Measurements from ENCODE around the gene GRIK1. TPM values are rescaled to one million over a fixed set of nuclear protein-coding genes. Genes with fewer than 3 reads are reported as not detected.

Gene GRIK1
- total RNA-seq, 2 experiments from 2014 or later = not detected

DNA sequence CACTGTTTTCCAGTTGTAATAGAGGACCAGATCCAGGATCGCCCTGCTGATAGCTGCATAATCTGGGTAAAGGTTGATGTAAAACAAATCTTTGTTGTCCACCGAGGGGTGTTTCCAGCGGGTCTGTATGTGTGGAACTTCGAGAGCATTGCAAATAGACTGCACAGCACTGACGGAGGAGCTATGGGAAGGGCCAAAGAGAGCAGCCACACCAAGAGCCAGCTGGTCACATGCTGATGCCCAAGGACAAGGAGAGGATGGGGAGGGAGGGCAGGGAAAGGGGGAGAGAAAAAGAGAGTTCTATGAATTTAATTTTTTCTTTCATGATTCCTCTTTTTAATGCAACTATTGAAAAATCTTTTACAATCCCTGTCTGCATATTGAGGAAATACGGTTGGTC lies 250.0 kb downstream of the GRIK1 start:
- ChIA-PET POLR2A (no interaction called here), CTCF (interaction anchor here (1.2 kb wide), 1 partner anchor 8 kb away, joined by 3 read pairs; no protein-coding TSS in a partner anchor)
- intact Hi-C loops (cut with micrococcal nuclease) = no loop called here
- ATAC-seq = no peak
- TF ChIP-seq, protein P1, sequence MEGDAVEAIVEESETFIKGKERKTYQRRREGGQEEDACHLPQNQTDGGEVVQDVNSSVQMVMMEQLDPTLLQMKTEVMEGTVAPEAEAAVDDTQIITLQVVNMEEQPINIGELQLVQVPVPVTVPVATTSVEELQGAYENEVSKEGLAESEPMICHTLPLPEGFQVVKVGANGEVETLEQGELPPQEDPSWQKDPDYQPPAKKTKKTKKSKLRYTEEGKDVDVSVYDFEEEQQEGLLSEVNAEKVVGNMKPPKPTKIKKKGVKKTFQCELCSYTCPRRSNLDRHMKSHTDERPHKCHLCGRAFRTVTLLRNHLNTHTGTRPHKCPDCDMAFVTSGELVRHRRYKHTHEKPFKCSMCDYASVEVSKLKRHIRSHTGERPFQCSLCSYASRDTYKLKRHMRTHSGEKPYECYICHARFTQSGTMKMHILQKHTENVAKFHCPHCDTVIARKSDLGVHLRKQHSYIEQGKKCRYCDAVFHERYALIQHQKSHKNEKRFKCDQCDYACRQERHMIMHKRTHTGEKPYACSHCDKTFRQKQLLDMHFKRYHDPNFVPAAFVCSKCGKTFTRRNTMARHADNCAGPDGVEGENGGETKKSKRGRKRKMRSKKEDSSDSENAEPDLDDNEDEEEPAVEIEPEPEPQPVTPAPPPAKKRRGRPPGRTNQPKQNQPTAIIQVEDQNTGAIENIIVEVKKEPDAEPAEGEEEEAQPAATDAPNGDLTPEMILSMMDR (IDR thresholded peaks at IDR 0.05) = no peak
- no peak for DNase-seq
- no peak overlapping the region for H3K27ac Mint-ChIP-seq
- peaks cover 9% of the 10 kb centered on the region for H3K27me3 Mint-ChIP-seq
- peaks cover 2% of the 10 kb centered on the region for H3K4me1 Mint-ChIP-seq (ENCODE audit: low read depth)
- H3K9me3 Mint-ChIP-seq = no peaks in the 10 kb centered on the region
- H3K36me3 Mint-ChIP-seq (ENCODE audit: low read depth) = no peaks in the 10 kb centered on the region
- H3K4me3 Mint-ChIP-seq = no peak overlapping the region

DNA sequence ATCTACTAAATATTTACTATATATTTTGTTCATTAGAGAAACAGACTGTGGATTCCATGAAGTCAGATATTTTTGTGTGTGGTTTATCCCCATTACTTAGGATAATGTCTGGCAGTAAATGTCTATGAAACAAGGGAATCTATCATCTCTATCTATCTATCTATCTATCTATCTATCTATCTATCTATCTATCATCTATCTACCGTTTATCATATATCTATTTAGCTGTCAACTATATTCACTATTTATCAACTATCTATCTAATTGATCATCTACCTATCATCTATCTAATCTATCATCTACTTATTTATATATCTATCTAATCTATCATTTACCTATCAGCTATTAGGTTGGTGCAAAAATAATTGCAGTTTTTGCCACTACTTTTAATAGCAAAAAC lies 255.7 kb downstream of the GRIK1 start:
- Mint-ChIP-seq H3K4me1 (ENCODE audit: low read depth) (no peaks in the 10 kb centered on the region), H3K9me3 (no peaks in the 10 kb centered on the region), H3K36me3 (ENCODE audit: low read depth) (no peaks in the 10 kb centered on the region), H3K27ac (no peak overlapping the region), H3K4me3 (no peak overlapping the region), H3K27me3 (peaks cover 6% of the 10 kb centered on the region)
- DNase-seq (no peak), ATAC-seq (no peak)
- ChIA-PET POLR2A (no interaction called here), CTCF (no interaction called here)
- TF ChIP-seq, protein P1 (IDR thresholded peaks at IDR 0.05) = no peak
- intact Hi-C loops (cut with micrococcal nuclease) = no loop called here

DNA sequence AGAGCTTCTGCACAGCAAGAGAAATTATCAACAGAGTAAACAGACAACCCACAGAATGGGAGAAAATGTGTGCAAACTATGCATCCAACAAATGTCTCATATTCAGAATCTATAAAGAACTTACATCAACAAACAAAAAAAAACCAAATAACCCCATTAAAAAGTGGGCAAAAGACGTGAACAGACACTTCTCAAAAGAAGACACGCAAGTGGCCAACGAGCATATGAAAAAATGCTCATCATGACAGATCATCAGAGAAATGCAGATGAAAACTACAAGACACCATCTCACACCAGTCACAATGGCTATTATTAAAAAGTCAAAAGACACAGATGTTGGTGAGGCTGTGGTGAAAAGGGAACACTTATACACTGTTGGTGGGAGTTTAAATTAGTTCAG lies 257.0 kb downstream of the GRIK1 start:
- H3K9me3 Mint-ChIP-seq = no peaks in the 10 kb centered on the region
- no peak for DNase-seq
- TF ChIP-seq, protein P1 (IDR thresholded peaks at IDR 0.05) = no peak
- no peaks in the 10 kb centered on the region for H3K27me3 Mint-ChIP-seq
- no peak for ATAC-seq
- intact Hi-C loops (cut with micrococcal nuclease) = no loop called here
- H3K4me1 Mint-ChIP-seq (ENCODE audit: low read depth) = no peaks in the 10 kb centered on the region
- H3K27ac Mint-ChIP-seq = no peak overlapping the region
- CTCF ChIA-PET = no interaction called here
- POLR2A ChIA-PET = no interaction called here
- no peaks in the 10 kb centered on the region for H3K36me3 Mint-ChIP-seq (ENCODE audit: low read depth)
- H3K4me3 Mint-ChIP-seq = no peak overlapping the region

DNA sequence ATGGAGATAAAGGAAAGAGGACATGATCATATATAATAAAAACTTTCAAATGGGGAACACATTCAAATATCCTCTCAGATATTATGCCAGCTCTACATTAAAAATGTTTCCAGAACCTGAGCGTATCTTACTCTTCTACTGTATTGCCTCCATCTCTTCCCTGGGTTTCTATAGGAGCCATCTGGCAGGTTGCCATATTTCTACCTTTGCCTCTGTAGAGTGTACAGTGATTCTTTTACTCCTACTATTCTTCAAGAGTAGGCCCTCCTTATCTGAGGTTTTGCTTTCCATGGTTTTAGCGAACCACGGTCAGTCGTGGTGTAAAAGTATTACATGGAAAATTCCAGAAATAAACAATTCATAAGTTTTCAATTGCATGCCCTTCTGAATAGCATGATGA lies 259.5 kb downstream of the GRIK1 start:
- TF ChIP-seq, protein P1 (IDR thresholded peaks at IDR 0.05) = no peak
- Mint-ChIP-seq H3K36me3 (ENCODE audit: low read depth) (no peaks in the 10 kb centered on the region), H3K4me3 (no peak overlapping the region), H3K4me1 (ENCODE audit: low read depth) (no peaks in the 10 kb centered on the region), H3K27ac (no peak overlapping the region), H3K9me3 (no peaks in the 10 kb centered on the region), H3K27me3 (no peaks in the 10 kb centered on the region)
- no peak for ATAC-seq
- intact Hi-C loops (cut with micrococcal nuclease) = no loop called here
- DNase-seq = no peak
- CTCF ChIA-PET = no interaction called here
- POLR2A ChIA-PET = no interaction called here

DNA sequence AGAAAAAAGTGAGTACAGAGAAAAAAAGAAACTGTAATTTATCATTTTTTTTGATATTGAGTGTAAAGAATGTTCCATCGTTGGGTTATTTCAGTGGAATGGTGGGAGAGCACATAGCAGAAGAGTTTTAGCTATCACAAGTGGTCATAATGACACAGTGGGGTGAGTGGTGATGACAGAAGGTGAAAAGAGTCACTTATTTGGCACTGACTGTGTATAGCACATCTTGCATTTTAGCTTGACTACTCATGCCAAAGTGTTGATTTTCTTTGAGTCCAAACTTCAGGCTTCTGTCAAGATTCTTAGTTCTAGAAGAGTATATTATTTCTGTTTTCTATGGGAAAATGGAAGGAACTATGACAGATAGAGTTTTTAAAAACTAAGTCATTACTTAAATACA lies 261.2 kb downstream of the GRIK1 start:
- peaks cover 5% of the 10 kb centered on the region for H3K4me1 Mint-ChIP-seq (ENCODE audit: low read depth)
- intact Hi-C loops (cut with micrococcal nuclease) = no loop called here
- POLR2A ChIA-PET = interaction anchor here (0.7 to 0.9 kb wide), 3 partner anchors 44 to 565 kb away, joined by 3 to 4 read pairs (median 3); no protein-coding TSS in a partner anchor
- H3K27ac Mint-ChIP-seq = no peak overlapping the region
- CTCF ChIA-PET = no interaction called here
- no peak for ATAC-seq
- no peaks in the 10 kb centered on the region for H3K27me3 Mint-ChIP-seq
- no peaks in the 10 kb centered on the region for H3K9me3 Mint-ChIP-seq
- no peaks in the 10 kb centered on the region for H3K36me3 Mint-ChIP-seq (ENCODE audit: low read depth)
- DNase-seq = no peak
- no peak overlapping the region for H3K4me3 Mint-ChIP-seq
- TF ChIP-seq, protein P1 (IDR thresholded peaks at IDR 0.05) = no peak
